BLaER1 (cell line): ENCODE measurements around the gene UBAC1.
A peak's percentile ranks its signal among the peaks of the same experiment; 100 is the strongest.

Experiments
- H3K27ac ChIP-seq: shearing (Covaris generic); formaldehyde crosslinking; 2 replicates; pipeline ENCODE4 v1.8.1; 2022
- H3K27me3 ChIP-seq: shearing (Covaris generic); formaldehyde crosslinking; 2 replicates; pipeline ENCODE4 v1.8.1; 2022
- H3K36me3 ChIP-seq: shearing (Covaris generic); formaldehyde crosslinking; 2 replicates; pipeline ENCODE4 v1.8.1; 2022
- H3K4me1 ChIP-seq: shearing (Covaris generic); formaldehyde crosslinking; 2 replicates; pipeline ENCODE4 v1.8.1; 2022
- H3K4me2 ChIP-seq: shearing (Covaris generic); formaldehyde crosslinking; 2 replicates; pipeline ENCODE4 v1.8.1; 2022
- H3K4me3 ChIP-seq: shearing (Covaris generic); formaldehyde crosslinking; 2 replicates; pipeline ENCODE4 v1.8.1; 2022
- H3K9ac ChIP-seq: shearing (Covaris generic); formaldehyde crosslinking; 2 replicates; pipeline ENCODE4 v1.8.1; 2022
- H3K9me3 ChIP-seq: shearing (Covaris generic); formaldehyde crosslinking; 2 replicates; pipeline ENCODE4 v1.8.1; 2022
- H4K20me1 ChIP-seq: shearing (Covaris generic); formaldehyde crosslinking; 2 replicates; pipeline ENCODE4 v1.8.1; 2022
- Cebpa-rat ChIP-seq: shearing (Covaris generic); IDR thresholded peaks from 2 replicates; pipeline ENCODE4 v1.8.1; 2022

Gene UBAC1

DNA sequence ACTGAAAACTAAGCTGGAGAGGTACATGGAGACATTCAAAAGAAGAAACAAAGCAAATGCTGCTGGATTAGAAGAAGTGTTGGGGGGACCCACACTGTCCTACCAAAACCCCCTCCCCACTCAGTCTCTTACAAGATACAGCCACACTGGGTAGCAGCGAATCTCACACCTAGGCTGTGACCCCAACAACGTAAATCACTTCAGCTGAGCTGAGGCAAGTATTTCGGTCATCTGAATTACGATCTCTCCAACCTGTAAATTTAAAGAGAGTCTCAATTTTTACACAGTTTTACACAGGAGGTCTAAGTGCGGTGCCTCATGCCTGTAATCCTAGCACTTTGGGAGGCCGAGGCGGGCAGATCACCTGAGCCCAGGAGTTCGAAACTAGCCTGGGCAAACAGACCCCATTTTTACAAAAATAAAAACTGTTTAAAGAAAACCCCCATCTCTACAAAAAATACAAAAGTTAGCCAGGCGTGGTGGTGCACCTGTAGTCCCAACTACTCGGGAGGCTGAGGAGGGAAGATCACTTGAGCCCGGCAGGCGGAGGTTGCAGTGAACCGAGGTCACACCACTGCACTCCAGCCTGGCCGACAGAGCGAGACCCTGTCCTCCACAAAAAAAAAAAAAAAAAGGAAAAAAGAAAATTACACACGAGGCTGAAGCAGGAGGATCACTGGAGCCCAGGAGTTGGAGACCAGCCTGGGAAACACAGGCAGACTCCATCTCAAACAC is 57.2 kb downstream of the UBAC1 start:
- H3K36me3 ChIP-seq: peaks cover 35% of the 10 kb centered on the region
- H3K27me3 ChIP-seq: no peaks in the 10 kb centered on the region
- peaks cover 8% of the 10 kb centered on the region for H3K9me3 ChIP-seq
- peak overlapping the region; percentile 94 for H3K4me2 ChIP-seq
- no peak overlapping the region for H3K27ac ChIP-seq
- H3K9ac ChIP-seq: no peak overlapping the region
- peaks cover 78% of the 10 kb centered on the region for H4K20me1 ChIP-seq
- no peak for TF ChIP-seq Cebpa-rat
- H3K4me1 ChIP-seq: peaks cover 58% of the 10 kb centered on the region
- no peak overlapping the region for H3K4me3 ChIP-seq

DNA sequence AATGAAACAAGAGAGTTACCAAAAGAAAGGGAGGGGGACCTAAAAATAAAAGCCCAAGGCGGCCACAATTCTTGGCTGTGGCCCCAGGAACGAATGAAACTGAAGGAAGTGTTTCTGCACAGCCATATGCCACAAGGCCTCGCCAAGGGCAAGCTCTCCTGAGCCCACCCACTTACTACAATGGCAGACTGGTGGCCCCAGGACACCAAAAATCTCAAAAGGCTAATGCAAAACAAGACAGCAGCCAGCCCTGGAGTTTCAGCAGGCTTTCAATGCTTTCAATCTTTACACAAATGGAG is 57.9 kb downstream of the UBAC1 start:
- Histone ChIP-seq H3K27ac (no peak overlapping the region), H3K36me3 (peaks cover 35% of the 10 kb centered on the region), H3K4me3 (no peak overlapping the region), H3K27me3 (no peaks in the 10 kb centered on the region), H3K9ac (no peak overlapping the region), H3K4me2 (0 out of 2 replicates have a peak overlapping the region, but pooled peaks have one; percentile 94), H4K20me1 (peaks cover 84% of the 10 kb centered on the region), H3K4me1 (peaks cover 56% of the 10 kb centered on the region), H3K9me3 (peaks cover 9% of the 10 kb centered on the region)
- no peak for TF ChIP-seq Cebpa-rat

- H3K27ac ChIP-seq: no peak overlapping the region
- H3K27me3 ChIP-seq: no peaks in the 10 kb centered on the region
- H3K9ac ChIP-seq: no peak overlapping the region
- H3K4me1 ChIP-seq: peaks cover 53% of the 10 kb centered on the region
- peaks cover 89% of the 10 kb centered on the region for H4K20me1 ChIP-seq
- H3K4me2 ChIP-seq: no peak overlapping the region
- no peak overlapping the region for H3K4me3 ChIP-seq
- no peak for TF ChIP-seq Cebpa-rat
- peaks cover 10% of the 10 kb centered on the region for H3K9me3 ChIP-seq
- H3K36me3 ChIP-seq: peaks cover 40% of the 10 kb centered on the region
These were observed 58.4 kb downstream of the UBAC1 start for GRCh38 chr9:135902655-135903357.

DNA sequence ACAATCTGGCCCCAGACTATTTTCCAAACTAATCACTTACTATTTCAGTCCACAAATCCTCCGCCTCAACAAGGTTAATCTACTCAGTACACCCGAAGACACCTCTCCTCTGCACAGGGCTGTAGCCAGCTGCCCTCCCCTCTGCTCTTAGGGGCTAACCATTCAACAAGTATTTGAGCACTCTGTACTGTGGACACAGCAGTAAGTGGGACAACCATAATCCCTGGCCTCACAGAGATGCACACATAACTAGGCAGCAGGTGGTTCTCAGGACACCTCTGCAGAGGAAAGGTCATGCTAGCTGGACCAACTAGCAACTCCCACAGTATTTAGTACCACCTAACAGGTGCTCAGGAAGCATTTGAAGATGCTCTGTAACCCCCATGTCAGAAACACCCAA is 59.3 kb downstream of the UBAC1 start:
- no peak overlapping the region for H3K27ac ChIP-seq
- peaks cover 59% of the 10 kb centered on the region for H3K4me1 ChIP-seq
- peaks cover 19% of the 10 kb centered on the region for H3K9me3 ChIP-seq
- no peak overlapping the region for H3K4me3 ChIP-seq
- H4K20me1 ChIP-seq: peaks cover 99% of the 10 kb centered on the region
- H3K4me2 ChIP-seq: no peak overlapping the region
- H3K27me3 ChIP-seq: no peaks in the 10 kb centered on the region
- no peak overlapping the region for H3K9ac ChIP-seq
- no peak for TF ChIP-seq Cebpa-rat
- H3K36me3 ChIP-seq: peaks cover 49% of the 10 kb centered on the region

- TF ChIP-seq Cebpa-rat: no peak
- Histone ChIP-seq H3K27ac (no peak overlapping the region), H3K36me3 (peaks cover 49% of the 10 kb centered on the region), H3K4me2 (no peak overlapping the region), H3K4me1 (peaks cover 64% of the 10 kb centered on the region), H4K20me1 (peaks cover 100% of the 10 kb centered on the region), H3K9ac (no peak overlapping the region), H3K27me3 (no peaks in the 10 kb centered on the region), H3K9me3 (peaks cover 19% of the 10 kb centered on the region), H3K4me3 (no peak overlapping the region)
These were observed 60.0 kb downstream of the UBAC1 start for GRCh38 chr9:135901031-135901758.

GRCh38 chr9:135898634-135899407 is 62.4 kb downstream of the UBAC1 start:
- no peak overlapping the region for H3K9ac ChIP-seq
- TF ChIP-seq Cebpa-rat: no peak
- H3K4me1 ChIP-seq: peaks cover 53% of the 10 kb centered on the region
- peaks cover 25% of the 10 kb centered on the region for H3K9me3 ChIP-seq
- no peaks in the 10 kb centered on the region for H3K27me3 ChIP-seq
- H3K4me3 ChIP-seq: no peak overlapping the region
- no peak overlapping the region for H3K27ac ChIP-seq
- peaks cover 41% of the 10 kb centered on the region for H3K36me3 ChIP-seq
- peaks cover 100% of the 10 kb centered on the region for H4K20me1 ChIP-seq
- peak overlapping the region; percentile 42 for H3K4me2 ChIP-seq

- Histone ChIP-seq H3K27me3 (no peaks in the 10 kb centered on the region), H4K20me1 (peaks cover 100% of the 10 kb centered on the region), H3K4me1 (peaks cover 63% of the 10 kb centered on the region), H3K9me3 (peaks cover 18% of the 10 kb centered on the region), H3K27ac (no peak overlapping the region), H3K36me3 (peaks cover 23% of the 10 kb centered on the region), H3K4me3 (no peak overlapping the region), H3K4me2 (peak overlapping the region; percentile 6; the same call in 1 of the 2 replicates), H3K9ac (no peak overlapping the region)
- no peak for TF ChIP-seq Cebpa-rat
These were observed 64.5 kb downstream of the UBAC1 start for GRCh38 chr9:135896626-135897025.

DNA sequence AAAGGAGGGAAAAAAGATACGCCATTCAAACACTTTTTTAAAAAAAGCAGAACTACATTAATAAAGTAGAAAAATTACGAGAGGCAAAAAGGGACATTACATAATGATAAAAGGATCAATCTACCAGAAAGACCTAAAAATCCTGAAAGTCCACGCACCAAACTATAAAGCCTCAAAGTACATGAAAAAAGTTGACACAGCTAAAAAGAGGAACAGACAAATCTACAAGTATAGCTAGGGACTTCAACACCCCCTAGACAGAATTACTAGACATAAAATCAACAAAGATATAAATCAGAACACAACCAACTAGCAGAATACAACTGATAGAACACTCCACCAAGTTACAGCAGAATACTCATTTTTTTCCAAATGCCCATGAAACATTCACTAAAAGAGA is 65.0 kb downstream of the UBAC1 start:
- H3K27ac ChIP-seq: no peak overlapping the region
- H4K20me1 ChIP-seq: peaks cover 100% of the 10 kb centered on the region
- H3K9ac ChIP-seq: no peak overlapping the region
- H3K9me3 ChIP-seq: peaks cover 18% of the 10 kb centered on the region
- H3K4me1 ChIP-seq: peaks cover 67% of the 10 kb centered on the region
- no peaks in the 10 kb centered on the region for H3K27me3 ChIP-seq
- TF ChIP-seq Cebpa-rat: no peak
- no peak overlapping the region; the same call in 1 of the 2 replicates for H3K4me2 ChIP-seq
- H3K36me3 ChIP-seq: peaks cover 19% of the 10 kb centered on the region
- no peak overlapping the region for H3K4me3 ChIP-seq

GRCh38 chr9:135895202-135895848 is 65.8 kb downstream of the UBAC1 start:
- Histone ChIP-seq H3K4me2 (no peak overlapping the region), H3K4me1 (peaks cover 74% of the 10 kb centered on the region)

More at GRCh38 chr9:135895202-135895848, 65.8 kb downstream of the UBAC1 start:
- Histone ChIP-seq H4K20me1 (peaks cover 100% of the 10 kb centered on the region), H3K27ac (no peak overlapping the region), H3K4me3 (no peak overlapping the region), H3K36me3 (peaks cover 14% of the 10 kb centered on the region), H3K9me3 (peaks cover 18% of the 10 kb centered on the region), H3K27me3 (no peaks in the 10 kb centered on the region), H3K9ac (no peak overlapping the region)
- no peak for TF ChIP-seq Cebpa-rat
